H9 (cell line): ENCODE results near the gene MMP24OS. TPM values are rescaled to one million over a fixed set of nuclear protein-coding genes. Genes with fewer than 3 reads are reported as not detected.

ENCODE experiments used
- DNase-seq: peaks from one replicate; pipeline ENCODE4 v3.0.0-alpha.2; 2017
- H2AFZ ChIP-seq: one replicate; pipeline ENCODE4 v1.6.1; 2013; ENCODE audit warnings: mild to moderate bottlenecking, low read length, control low read depth, moderate library complexity
- H2AK5ac ChIP-seq: 2 replicates; pipeline ENCODE4 v1.6.1; 2013; ENCODE audit warnings: low read length, control low read depth, mixed read lengths; ENCODE audit not compliant: insufficient read length
- H2BK120ac ChIP-seq: one replicate; pipeline ENCODE4 v1.6.1; 2013; ENCODE audit warnings: low read depth, mild to moderate bottlenecking, low read length, control low read depth, inconsistent platforms; ENCODE audit not compliant: poor library complexity, severe bottlenecking
- H2BK12ac ChIP-seq: 2 replicates; pipeline ENCODE4 v1.6.1; 2013; ENCODE audit warnings: low read length, control low read depth, mixed read lengths, low read depth; ENCODE audit not compliant: insufficient read length
- H2BK15ac ChIP-seq: 2 replicates; pipeline ENCODE4 v1.6.1; 2013; ENCODE audit warnings: low read depth, low read length, control low read depth
- H2BK20ac ChIP-seq: one replicate; pipeline ENCODE4 v1.6.1; 2013; ENCODE audit warnings: low read depth, mild to moderate bottlenecking, low read length, control low read depth, inconsistent platforms; ENCODE audit not compliant: poor library complexity, severe bottlenecking
- H2BK5ac ChIP-seq: 2 replicates; pipeline ENCODE4 v1.6.1; 2013; ENCODE audit warnings: low read length, control low read depth, mixed read lengths; ENCODE audit not compliant: insufficient read length
- H3K14ac ChIP-seq: 2 replicates; pipeline ENCODE4 v1.6.1; 2013; ENCODE audit warnings: low read length, control low read depth; ENCODE audit not compliant: insufficient read depth
- H3K18ac ChIP-seq: 2 replicates; pipeline ENCODE4 v1.6.1; 2013; ENCODE audit warnings: low read depth, mild to moderate bottlenecking, mixed read lengths, low read length, control low read depth; ENCODE audit not compliant: insufficient read length
- H3K23ac ChIP-seq: 2 replicates; pipeline ENCODE4 v1.6.1; 2013; ENCODE audit warnings: low read length, control low read depth, mixed read lengths, low read depth; ENCODE audit not compliant: insufficient read length
- H3K23me2 ChIP-seq: 2 replicates; pipeline ENCODE4 v1.6.1; 2013; ENCODE audit warnings: low read depth, mild to moderate bottlenecking, mixed read lengths, low read length, control low read depth; ENCODE audit not compliant: insufficient read length, poor library complexity, severe bottlenecking
- H3K27ac ChIP-seq: 2 replicates; pipeline ENCODE4 v1.5.1; 2013; ENCODE audit warnings: low read length, control low read depth, mixed read lengths, low read depth; ENCODE audit not compliant: insufficient read length
- H3K27me3 ChIP-seq: 2 replicates; pipeline ENCODE4 v1.6.1; 2013; ENCODE audit warnings: low read length, control low read depth, inconsistent platforms; ENCODE audit not compliant: insufficient read depth
- H3K4ac ChIP-seq: 2 replicates; pipeline ENCODE4 v1.6.1; 2013; ENCODE audit warnings: low read depth, mild to moderate bottlenecking, control low read depth, inconsistent platforms, low read length, moderate library complexity
- H3K4me1 ChIP-seq: 2 replicates; pipeline ENCODE4 v1.6.1; 2013; ENCODE audit warnings: low read length, control low read depth, inconsistent platforms; ENCODE audit not compliant: insufficient read depth
- H3K4me2 ChIP-seq: 2 replicates; pipeline ENCODE4 v1.6.1; 2013; ENCODE audit warnings: low read length, control low read depth, mixed read lengths; ENCODE audit not compliant: insufficient read length, insufficient read depth
- H3K56ac ChIP-seq: 2 replicates; pipeline ENCODE4 v1.6.1; 2013; ENCODE audit warnings: low read depth, mild to moderate bottlenecking, mixed read lengths, low read length, control low read depth; ENCODE audit not compliant: insufficient read length
- H3K79me1 ChIP-seq: 2 replicates; pipeline ENCODE4 v1.6.1; 2013; ENCODE audit warnings: low read depth, mild to moderate bottlenecking, moderate library complexity, low read length, control low read depth, inconsistent platforms; ENCODE audit not compliant: insufficient read depth, poor library complexity, severe bottlenecking
- H3K79me2 ChIP-seq: 2 replicates; pipeline ENCODE4 v1.6.1; 2013; ENCODE audit warnings: low read length, control low read depth, inconsistent platforms; ENCODE audit not compliant: insufficient read depth
- H3K9ac ChIP-seq: 2 replicates; pipeline ENCODE4 v1.6.1; 2013; ENCODE audit warnings: low read length, control low read depth, mixed read lengths; ENCODE audit not compliant: insufficient read length; ENCODE audit errors: extremely low read depth
- H3K9me3 ChIP-seq: one replicate; pipeline ENCODE4 v1.6.1; 2013; ENCODE audit warnings: low read depth, low read length, inconsistent platforms; ENCODE audit not compliant: control insufficient read depth
- H3T11ph ChIP-seq: one replicate; pipeline ENCODE4 v1.6.1; 2013; ENCODE audit warnings: mild to moderate bottlenecking, low read length, control low read depth, inconsistent platforms
- H4K20me1 ChIP-seq: one replicate; pipeline ENCODE4 v1.6.1; 2013; ENCODE audit not compliant: control insufficient read depth, insufficient read length, insufficient read depth
- H4K5ac ChIP-seq: 2 replicates; pipeline ENCODE4 v1.6.1; 2013; ENCODE audit warnings: low read depth, mild to moderate bottlenecking, mixed read lengths, low read length, control low read depth; ENCODE audit not compliant: insufficient read length
- H4K8ac ChIP-seq: replicated peaks from 2 replicates; pipeline ENCODE4 v1.6.1; 2013; ENCODE audit warnings: low read length, control low read depth, mixed read lengths, low read depth; ENCODE audit not compliant: insufficient read length
- H4K91ac ChIP-seq: 2 replicates; pipeline ENCODE4 v1.6.1; 2013; ENCODE audit warnings: low read depth, mild to moderate bottlenecking, moderate library complexity, mixed read lengths, low read length, control low read depth; ENCODE audit not compliant: insufficient read length
- H3K27ac Mint-ChIP-seq, 3 experiments: 2 replicates in 2 of 3; 3 replicates in 1 of 3; pipeline ENCODE4 v1.8.0; 2020 to 2021; ENCODE audit warnings: mixed read lengths in 3 of 3, mild to moderate bottlenecking in 1 of 3, moderate library complexity in 1 of 3
- H3K27me3 Mint-ChIP-seq: 2 replicates; pipeline ENCODE4 v1.8.0; 2021; ENCODE audit warnings: low read depth, mild to moderate bottlenecking, moderate library complexity, mixed read lengths
- H3K36me3 Mint-ChIP-seq, 3 experiments: 2 replicates in 2 of 3; 3 replicates in 1 of 3; pipeline ENCODE4 v1.8.0; 2020 to 2021; ENCODE audit warnings: low read depth in 3 of 3, mixed read lengths in 3 of 3; ENCODE audit not compliant: insufficient read depth in 1 of 3
- H3K4me1 Mint-ChIP-seq, 2 experiments: 2 replicates each; pipeline ENCODE4 v1.8.0; 2020; ENCODE audit warnings: mixed read lengths in 2 of 2
- H3K4me3 Mint-ChIP-seq, 2 experiments: 2 replicates in 1 of 2; 3 replicates in 1 of 2; pipeline ENCODE4 v1.8.0; 2020 to 2021; ENCODE audit warnings: mild to moderate bottlenecking in 2 of 2, mixed read lengths in 2 of 2, moderate library complexity in 1 of 2
- H3K9me3 Mint-ChIP-seq, 2 experiments: 2 replicates in 1 of 2; 3 replicates in 1 of 2; pipeline ENCODE4 v1.8.0; 2020; ENCODE audit warnings: mild to moderate bottlenecking in 2 of 2, mixed read lengths in 2 of 2, moderate library complexity in 1 of 2
- CTCF ChIP-seq: fragments of 200-600 bp; sonication (generic); conservative IDR thresholded peaks from 3 replicates; pipeline ENCODE4 v1.8.0; 2021; ENCODE audit warnings: antibody characterized with exemption, mild to moderate bottlenecking
- WGBS: extraction: QIAGEN DNeasy Blood & Tissue Kit; methylation state at CpG from one replicate; pipeline ENCODE4 v1.1.7; 2013; ENCODE audit warnings: missing lambda C conversion rate, low lambda C conversion rate, mixed read lengths; ENCODE audit not compliant: insufficient read length; ENCODE audit errors: extremely low coverage; 5-methylcytosine and 5-hydroxymethylcytosine counted together
- total RNA-seq: library from RNA; stranded (reverse); gene quantifications from 2 replicates; pipeline ENCODE4 v1.2.1, GENCODE V29; 2021

Gene MMP24OS
- total RNA-seq, 1 experiment from 2014 or later = 43.8 TPM

GRCh38 chr20:35297740-35298139 lies 19.8 kb upstream of the MMP24OS start:
- no peak overlapping the region for H2BK120ac ChIP-seq
- no peak for TF ChIP-seq CTCF
- no CpG with 5 or more reads among the region's 14 CpGs for WGBS

More at GRCh38 chr20:35297740-35298139, 19.8 kb upstream of the MMP24OS start:
- no peak overlapping the region for H2AFZ ChIP-seq
- H3K18ac ChIP-seq = no peak overlapping the region
- no peak overlapping the region for H3K4me2 ChIP-seq
- no peak for DNase-seq
- H3K27ac Mint-ChIP-seq = no peak overlapping the region
- H3K9ac ChIP-seq = no peak overlapping the region
- no peak overlapping the region for H4K8ac ChIP-seq
- H3K36me3 Mint-ChIP-seq = no peaks in the 10 kb centered on the region
- no peak overlapping the region for H3K4ac ChIP-seq
- H2BK5ac ChIP-seq = no peak overlapping the region
- H3K79me1 ChIP-seq = no peaks in the 10 kb centered on the region
- no peak overlapping the region for H2BK20ac ChIP-seq
- no peak overlapping the region for H2BK15ac ChIP-seq
- H3K4me1 Mint-ChIP-seq = peaks cover 4 to 5% of the 10 kb centered on the region in 2 experiments; a peak in 3 of 4 replicates
- H3K56ac ChIP-seq = no peak overlapping the region
- H2BK12ac ChIP-seq = no peak overlapping the region
- H2AK5ac ChIP-seq = no peak overlapping the region
- no peaks in the 10 kb centered on the region for H3K23me2 ChIP-seq
- peaks cover 12% of the 10 kb centered on the region for H3K27me3 Mint-ChIP-seq
- no peaks in the 10 kb centered on the region for H3K27me3 ChIP-seq
- H3K9me3 ChIP-seq = no peaks in the 10 kb centered on the region
- no peak overlapping the region for H3T11ph ChIP-seq
- H3K4me3 Mint-ChIP-seq = no peak overlapping the region
- H4K91ac ChIP-seq = no peak overlapping the region
- H3K27ac ChIP-seq = no peak overlapping the region
- H3K14ac ChIP-seq = no peak overlapping the region
- H4K20me1 ChIP-seq = no peaks in the 10 kb centered on the region
- H4K5ac ChIP-seq = no peak overlapping the region
- H3K9me3 Mint-ChIP-seq = no peaks in the 10 kb centered on the region; a peak in 1 of 5 replicates
- no peak overlapping the region for H3K23ac ChIP-seq
- H3K79me2 ChIP-seq = no peaks in the 10 kb centered on the region
- no peaks in the 10 kb centered on the region; the same call in 1 of the 2 replicates for H3K4me1 ChIP-seq
